Measurements from ENCODE around the gene CDKN1B.

DNA sequence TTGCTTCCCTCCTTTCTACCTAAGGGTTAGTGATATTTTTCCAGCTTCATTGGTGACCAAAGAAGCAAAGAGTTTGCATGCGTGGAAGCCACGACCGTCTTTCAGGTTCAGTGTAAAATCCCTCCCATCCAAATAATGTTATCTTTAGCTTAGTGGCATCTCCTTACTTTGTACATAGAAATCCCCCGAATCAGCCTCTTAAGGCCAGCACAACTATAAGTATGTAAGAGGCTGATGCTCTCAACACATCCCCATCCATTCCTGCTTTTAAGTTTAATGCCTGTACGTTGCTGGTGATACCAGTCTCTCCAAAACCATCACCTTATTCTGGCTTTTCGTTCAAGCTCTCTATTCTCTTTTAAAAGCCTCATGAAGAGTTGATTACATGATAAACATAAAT, 14.6 kb downstream of the CDKN1B start:
- TF ChIP-seq, protein P1, sequence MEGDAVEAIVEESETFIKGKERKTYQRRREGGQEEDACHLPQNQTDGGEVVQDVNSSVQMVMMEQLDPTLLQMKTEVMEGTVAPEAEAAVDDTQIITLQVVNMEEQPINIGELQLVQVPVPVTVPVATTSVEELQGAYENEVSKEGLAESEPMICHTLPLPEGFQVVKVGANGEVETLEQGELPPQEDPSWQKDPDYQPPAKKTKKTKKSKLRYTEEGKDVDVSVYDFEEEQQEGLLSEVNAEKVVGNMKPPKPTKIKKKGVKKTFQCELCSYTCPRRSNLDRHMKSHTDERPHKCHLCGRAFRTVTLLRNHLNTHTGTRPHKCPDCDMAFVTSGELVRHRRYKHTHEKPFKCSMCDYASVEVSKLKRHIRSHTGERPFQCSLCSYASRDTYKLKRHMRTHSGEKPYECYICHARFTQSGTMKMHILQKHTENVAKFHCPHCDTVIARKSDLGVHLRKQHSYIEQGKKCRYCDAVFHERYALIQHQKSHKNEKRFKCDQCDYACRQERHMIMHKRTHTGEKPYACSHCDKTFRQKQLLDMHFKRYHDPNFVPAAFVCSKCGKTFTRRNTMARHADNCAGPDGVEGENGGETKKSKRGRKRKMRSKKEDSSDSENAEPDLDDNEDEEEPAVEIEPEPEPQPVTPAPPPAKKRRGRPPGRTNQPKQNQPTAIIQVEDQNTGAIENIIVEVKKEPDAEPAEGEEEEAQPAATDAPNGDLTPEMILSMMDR (IDR thresholded peaks at IDR 0.05), result no peak
- TF ChIP-seq POLR2A (IDR thresholded peaks at IDR 0.05) (no peak), POLR2AphosphoS5 (IDR thresholded peaks at IDR 0.05) (no peak)

Measured in suprapubic skin (tissue), 4 donors.